Caco-2 (cell line): Measurements from ENCODE around the gene AIFM3. TPM values are rescaled to one million over a fixed set of nuclear protein-coding genes. Genes with fewer than 3 reads are reported as not detected.
"Not testable (repeated sequence)": the region's sequence is repeated elsewhere in the genome, so short reads cannot be mapped to it uniquely, and the experiment has no call there.

ENCODE experiments used
- BruUV-seq: library from RNA; stranded (reverse); fragments of 400-500 nt; replicated peaks from 2 replicates; lab custom pipeline; 2021; lab: Mats Ljungman, UMichigan
- CTCF ChIA-PET: fragments of 300-600 bp; sonication (Branson Sonifier 250); formaldehyde crosslinking; loops from one replicate; lab custom pipeline; 2022; ENCODE audit warnings: antibody characterized with exemption; lab: Charles Lee
- POLR2A ChIA-PET: fragments of 300-600 bp; sonication (Branson Sonifier 250); formaldehyde crosslinking; loops from one replicate; lab custom pipeline; 2022; ENCODE audit warnings: antibody characterized with exemption; lab: Charles Lee
- DNase-seq, 2 experiments: peaks; one replicate each; pipeline versions ENCODE4 v3.0.0 to v3.0.0-alpha.2; 2020 to 2022
- H3K27me3 ChIP-seq: replicated peaks from 2 replicates; pipeline ENCODE4 v1.6.0; 2011; ENCODE audit warnings: low read length; ENCODE audit not compliant: control insufficient read depth, insufficient read depth
- H3K36me3 ChIP-seq: 2 replicates; pipeline ENCODE4 v1.5.1; 2011; ENCODE audit warnings: low read length; ENCODE audit not compliant: control insufficient read depth, insufficient read depth
- H3K4me1 ChIP-seq: fragments of 250-450 bp; sonication (Bioruptor Pico); 2 replicates; pipeline ENCODE4 v1.5.1; 2020; ENCODE audit warnings: mild to moderate bottlenecking
- H3K4me3 ChIP-seq: 2 replicates; pipeline ENCODE4 v1.5.1; 2011; ENCODE audit warnings: low read depth, mild to moderate bottlenecking, control low read depth, low read length
- H3K9me3 ChIP-seq: fragments of 250-450 bp; sonication (Bioruptor Pico); 2 replicates; pipeline ENCODE4 v1.5.1; 2020; ENCODE audit warnings: mild to moderate bottlenecking, moderate library complexity
- H3K27ac Mint-ChIP-seq: one replicate; pipeline ENCODE4 v1.8.0; 2022; ENCODE audit warnings: mixed read lengths; ENCODE audit not compliant: unreplicated experiment
- H3K27me3 Mint-ChIP-seq: one replicate; pipeline ENCODE4 v1.8.0; 2022; ENCODE audit warnings: mixed read lengths; ENCODE audit not compliant: insufficient read depth, unreplicated experiment
- H3K36me3 Mint-ChIP-seq: one replicate; pipeline ENCODE4 v1.8.0; 2022; ENCODE audit warnings: mild to moderate bottlenecking, mixed read lengths; ENCODE audit not compliant: insufficient read depth, unreplicated experiment
- H3K4me1 Mint-ChIP-seq: one replicate; pipeline ENCODE4 v1.8.0; 2022; ENCODE audit warnings: low read depth, mixed read lengths; ENCODE audit not compliant: unreplicated experiment
- H3K4me3 Mint-ChIP-seq: one replicate; pipeline ENCODE4 v1.8.0; 2022; ENCODE audit warnings: mild to moderate bottlenecking, moderate library complexity, mixed read lengths; ENCODE audit not compliant: unreplicated experiment
- H3K9me3 Mint-ChIP-seq: one replicate; pipeline ENCODE4 v1.8.0; 2022; ENCODE audit warnings: mixed read lengths; ENCODE audit not compliant: unreplicated experiment
- intact Hi-C: fragments of 100-400 bp; cut with micrococcal nuclease; formaldehyde crosslinking; loops from one replicate; pipeline ENCODE4 v1.10.0; 2022; ENCODE audit not compliant: unreplicated experiment
- total RNA-seq: library from RNA; stranded (reverse); gene quantifications from 2 replicates; pipeline ENCODE4 v1.2.3, GENCODE V29; 2022
- TF ChIP-seq, protein P1 (sequence below), 2 experiments: fragments of 200-600 bp in 1 of 2; IDR thresholded peaks; 1 replicate in 1 of 2; 2 replicates in 1 of 2; pipeline versions ENCODE4 v1.5.1 to v1.8.0; 2011 to 2022; ENCODE audit warnings: antibody characterized with exemption in 1 of 2, control low read depth in 1 of 2, inconsistent platforms in 1 of 2, low read depth in 1 of 2, low read length in 1 of 2, mild to moderate bottlenecking in 1 of 2, moderate library complexity in 1 of 2; ENCODE audit not compliant: insufficient read depth in 1 of 2, severe bottlenecking in 1 of 2, unreplicated experiment in 1 of 2

AIFM3 gene
- total RNA-seq, 1 experiment from 2014 or later = 0.73 TPM

DNA sequence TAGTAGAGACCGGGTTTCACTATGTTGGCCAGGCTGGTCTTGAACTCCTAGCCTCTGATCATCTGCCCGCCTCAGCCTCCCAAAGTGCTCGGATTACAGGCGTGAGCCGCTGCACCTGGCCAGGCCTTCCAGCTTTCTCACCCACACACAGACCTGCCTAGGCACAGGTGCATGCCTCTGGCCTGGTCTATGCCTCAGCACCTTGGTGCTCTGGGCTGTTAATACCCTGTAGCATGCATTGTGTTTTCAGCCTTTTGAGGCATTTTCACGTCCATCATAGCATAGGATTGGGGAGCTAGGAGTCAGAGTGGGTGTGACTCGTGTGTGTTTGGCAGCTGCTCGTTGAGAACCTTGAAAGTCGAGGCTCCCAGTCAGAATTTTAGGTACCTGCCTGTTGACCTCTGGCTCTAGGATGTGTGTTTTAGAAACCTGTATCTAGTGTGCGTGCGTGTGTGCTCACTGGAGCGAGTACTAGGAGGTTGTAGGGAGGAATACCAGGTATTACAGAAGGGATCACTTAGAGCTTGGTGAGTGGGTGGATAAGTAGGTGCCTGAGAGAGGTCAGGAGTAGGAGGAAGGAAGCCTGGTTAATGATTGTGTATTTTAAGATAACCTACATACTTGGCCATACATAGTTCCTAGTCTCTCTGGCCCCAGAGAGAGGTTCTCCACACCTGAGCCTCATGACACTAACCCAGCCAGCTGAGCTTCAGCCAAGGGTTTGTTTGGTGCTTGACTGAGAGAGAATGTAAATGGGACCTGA is 29.8 kb upstream of the AIFM3 start:
- Mint-ChIP-seq H3K27ac (peak overlapping the region; percentile 52), H3K36me3 (peaks cover 64% of the 10 kb centered on the region), H3K4me1 (peaks cover 28% of the 10 kb centered on the region), H3K27me3 (no peaks in the 10 kb centered on the region), H3K9me3 (no peaks in the 10 kb centered on the region), H3K4me3 (peak overlapping the region; percentile 9)
- Histone ChIP-seq H3K4me1 (peaks cover 22% of the 10 kb centered on the region), H3K36me3 (peaks cover 1% of the 10 kb centered on the region), H3K27me3 (no peaks in the 10 kb centered on the region), H3K4me3 (no peak overlapping the region), H3K9me3 (no peaks in the 10 kb centered on the region)
- peak; percentile 57 to 58 for DNase-seq
- BruUV-seq = no TSS peak
- TF ChIP-seq, protein P1, sequence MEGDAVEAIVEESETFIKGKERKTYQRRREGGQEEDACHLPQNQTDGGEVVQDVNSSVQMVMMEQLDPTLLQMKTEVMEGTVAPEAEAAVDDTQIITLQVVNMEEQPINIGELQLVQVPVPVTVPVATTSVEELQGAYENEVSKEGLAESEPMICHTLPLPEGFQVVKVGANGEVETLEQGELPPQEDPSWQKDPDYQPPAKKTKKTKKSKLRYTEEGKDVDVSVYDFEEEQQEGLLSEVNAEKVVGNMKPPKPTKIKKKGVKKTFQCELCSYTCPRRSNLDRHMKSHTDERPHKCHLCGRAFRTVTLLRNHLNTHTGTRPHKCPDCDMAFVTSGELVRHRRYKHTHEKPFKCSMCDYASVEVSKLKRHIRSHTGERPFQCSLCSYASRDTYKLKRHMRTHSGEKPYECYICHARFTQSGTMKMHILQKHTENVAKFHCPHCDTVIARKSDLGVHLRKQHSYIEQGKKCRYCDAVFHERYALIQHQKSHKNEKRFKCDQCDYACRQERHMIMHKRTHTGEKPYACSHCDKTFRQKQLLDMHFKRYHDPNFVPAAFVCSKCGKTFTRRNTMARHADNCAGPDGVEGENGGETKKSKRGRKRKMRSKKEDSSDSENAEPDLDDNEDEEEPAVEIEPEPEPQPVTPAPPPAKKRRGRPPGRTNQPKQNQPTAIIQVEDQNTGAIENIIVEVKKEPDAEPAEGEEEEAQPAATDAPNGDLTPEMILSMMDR (IDR thresholded peaks at IDR 0.05; ENCODE audit: insufficient read depth in 1 of 2, low read depth in 1 of 2, low read length in 1 of 2, severe bottlenecking in 1 of 2, unreplicated experiment in 1 of 2) = no peak
- intact Hi-C loops = no loop called here
- POLR2A ChIA-PET = interaction anchor here (0.5 to 1.0 kb wide), 4 partner anchors 10 to 65 kb away, joined by 3 to 6 read pairs (median 4); partner anchors contain the start of gene THAP7
- CTCF ChIA-PET = interaction anchor here (0.8 to 1.9 kb wide), 4 partner anchors 14 to 52 kb away, joined by 3 to 11 read pairs (median 8); partner anchors contain the start of gene CRKL

DNA sequence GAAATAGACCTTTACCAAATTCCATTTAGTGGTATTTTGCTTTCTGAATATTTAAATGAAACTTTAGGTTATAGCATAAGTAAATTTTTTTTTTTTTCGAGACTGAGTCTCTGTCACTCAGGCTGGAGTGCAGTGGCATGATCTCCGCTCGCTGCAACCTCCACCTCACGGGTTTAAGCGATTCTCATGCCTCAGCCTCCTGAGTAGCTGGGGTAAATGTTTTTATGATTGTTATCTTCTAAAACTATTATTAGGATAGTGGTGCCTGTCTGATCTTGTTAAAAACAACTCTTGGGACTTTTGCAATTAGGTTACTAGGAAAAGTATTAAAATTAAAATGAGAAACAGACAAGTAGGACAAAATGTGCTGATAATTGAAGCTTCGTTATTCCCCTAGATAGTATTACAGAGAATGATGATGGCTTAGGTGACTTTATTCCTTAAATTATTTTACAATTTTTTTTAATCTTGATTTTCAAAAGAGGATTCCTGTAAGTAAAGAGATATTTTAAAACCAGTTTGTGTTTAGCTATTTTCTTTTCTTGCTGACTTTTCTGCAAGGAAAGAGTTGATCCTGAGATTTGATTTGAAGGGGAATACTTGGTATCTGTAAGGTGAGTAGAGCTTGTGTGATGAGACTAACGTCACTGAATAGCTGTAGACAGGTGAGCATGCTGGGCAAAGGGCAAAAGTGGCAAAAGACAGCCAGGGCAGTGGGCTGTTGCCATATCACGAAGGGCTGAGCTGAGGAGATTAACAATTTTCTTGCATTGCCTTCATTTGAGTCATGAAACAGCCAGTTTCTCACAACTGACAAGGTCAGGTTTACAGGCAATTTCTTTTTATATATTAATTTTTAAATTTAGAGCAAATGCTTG is 29.0 kb upstream of the AIFM3 start:
- POLR2A ChIA-PET = interaction anchor here (0.5 to 1.0 kb wide), 3 partner anchors 11 to 644 kb away, joined by 3 to 4 read pairs (median 3); no protein-coding TSS in a partner anchor
- no peak for DNase-seq
- no peaks in the 10 kb centered on the region for H3K27me3 Mint-ChIP-seq
- BruUV-seq = TSS peak; percentile 4
- CTCF ChIA-PET = interaction anchor here (0.8 to 1.9 kb wide), 4 partner anchors 13 to 52 kb away, joined by 3 to 11 read pairs (median 8); partner anchors contain the start of gene CRKL
- TF ChIP-seq, protein P1 (IDR thresholded peaks at IDR 0.05; ENCODE audit: insufficient read depth in 1 of 2, low read depth in 1 of 2, low read length in 1 of 2, severe bottlenecking in 1 of 2, unreplicated experiment in 1 of 2) = no peak
- Histone ChIP-seq H3K4me1 (peaks cover 22% of the 10 kb centered on the region), H3K4me3 (no peak overlapping the region), H3K27me3 (no peaks in the 10 kb centered on the region), H3K36me3 (peaks cover 1% of the 10 kb centered on the region), H3K9me3 (no peaks in the 10 kb centered on the region)
- intact Hi-C loops = no loop called here
- peak overlapping the region; percentile 9 for H3K4me3 Mint-ChIP-seq
- H3K9me3 Mint-ChIP-seq = no peaks in the 10 kb centered on the region
- no peak overlapping the region for H3K27ac Mint-ChIP-seq
- peaks cover 71% of the 10 kb centered on the region for H3K36me3 Mint-ChIP-seq
- H3K4me1 Mint-ChIP-seq = peaks cover 28% of the 10 kb centered on the region

DNA sequence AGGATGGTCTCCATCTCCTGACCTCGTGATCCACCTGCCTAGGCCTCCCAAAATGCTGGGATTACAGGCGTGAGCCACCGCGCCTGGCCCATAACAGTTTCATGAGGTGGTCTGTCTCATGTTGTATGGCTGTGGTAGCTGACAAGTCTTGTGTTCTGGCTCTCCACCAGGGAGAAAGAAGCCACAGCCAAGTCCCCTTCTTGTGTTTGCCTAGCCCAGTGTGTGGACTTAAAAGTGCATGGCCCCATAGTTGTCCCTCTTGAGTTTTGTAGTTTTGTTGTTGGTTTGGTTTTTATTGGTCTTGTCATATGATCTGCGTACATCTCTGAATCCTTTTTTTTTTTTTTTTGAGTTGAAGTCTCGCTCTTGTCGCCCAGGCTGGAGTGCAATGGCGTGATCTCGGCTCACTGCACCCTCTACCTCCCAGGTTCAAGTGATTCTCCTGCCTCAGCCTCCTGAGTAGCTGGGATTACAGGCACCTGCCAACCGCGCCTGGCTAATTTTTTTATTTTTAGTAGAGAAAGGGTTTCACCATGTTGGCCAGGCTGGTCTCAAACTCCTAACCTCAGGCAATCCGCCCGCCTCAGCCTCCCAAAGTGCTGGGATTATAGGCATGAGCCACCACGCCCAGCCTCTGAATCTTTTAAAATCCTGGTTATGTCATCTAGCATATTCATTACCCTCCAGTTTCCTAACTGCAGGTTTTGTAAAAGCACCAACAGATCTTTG is 27.4 kb upstream of the AIFM3 start:
- intact Hi-C loops, H3K9me3 ChIP-seq, H3K4me3 Mint-ChIP-seq, H3K9me3 Mint-ChIP-seq, H3K27me3 Mint-ChIP-seq, H3K4me3 ChIP-seq, H3K27me3 ChIP-seq, DNase-seq, BruUV-seq, POLR2A ChIA-PET, H3K27ac Mint-ChIP-seq, H3K36me3 ChIP-seq: not testable (repeated sequence)
- Mint-ChIP-seq H3K36me3 (peaks cover 66% of the 10 kb centered on the region), H3K4me1 (peaks cover 28% of the 10 kb centered on the region)
- CTCF ChIA-PET = interaction anchor here (0.6 kb wide), 1 partner anchor 54 kb away, joined by 4 read pairs; no protein-coding TSS in a partner anchor
- peaks cover 22% of the 10 kb centered on the region for H3K4me1 ChIP-seq
